Measurements from ENCODE around the gene RGS9BP.

Gene RGS9BP

DNA sequence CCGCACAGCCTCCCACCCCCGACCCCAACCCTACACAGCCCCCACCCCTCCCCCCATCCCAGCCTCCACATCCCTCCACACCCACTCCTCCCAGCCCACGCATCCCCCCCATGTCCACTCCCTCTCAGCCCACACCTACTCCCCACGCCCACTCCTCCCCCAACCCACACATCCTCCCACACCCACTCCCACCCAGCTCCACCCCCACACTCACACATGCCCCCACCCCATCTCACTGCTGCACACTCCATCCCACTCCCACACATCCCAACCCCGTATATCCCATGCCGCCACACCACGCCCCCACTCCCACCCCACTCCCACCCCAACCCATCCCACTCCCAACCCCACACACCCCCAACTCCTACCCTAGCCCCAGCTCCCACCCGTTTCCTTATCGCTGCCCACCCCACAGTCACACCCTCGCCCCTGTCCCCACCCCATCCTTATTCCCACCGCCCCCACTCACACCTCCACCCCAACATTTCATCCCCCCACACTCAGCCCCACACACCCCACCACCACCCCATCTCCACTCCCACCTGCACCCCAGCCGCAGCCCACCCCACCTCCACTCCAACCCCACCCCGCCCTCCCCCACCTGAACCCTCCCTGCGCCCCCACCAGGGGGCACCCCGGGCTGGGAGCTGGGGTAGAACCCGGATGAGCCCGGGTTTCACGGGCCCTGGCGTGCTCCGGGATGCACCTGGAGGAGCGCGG, 44.7 kb downstream of the RGS9BP start:
- TF ChIP-seq, protein P1, sequence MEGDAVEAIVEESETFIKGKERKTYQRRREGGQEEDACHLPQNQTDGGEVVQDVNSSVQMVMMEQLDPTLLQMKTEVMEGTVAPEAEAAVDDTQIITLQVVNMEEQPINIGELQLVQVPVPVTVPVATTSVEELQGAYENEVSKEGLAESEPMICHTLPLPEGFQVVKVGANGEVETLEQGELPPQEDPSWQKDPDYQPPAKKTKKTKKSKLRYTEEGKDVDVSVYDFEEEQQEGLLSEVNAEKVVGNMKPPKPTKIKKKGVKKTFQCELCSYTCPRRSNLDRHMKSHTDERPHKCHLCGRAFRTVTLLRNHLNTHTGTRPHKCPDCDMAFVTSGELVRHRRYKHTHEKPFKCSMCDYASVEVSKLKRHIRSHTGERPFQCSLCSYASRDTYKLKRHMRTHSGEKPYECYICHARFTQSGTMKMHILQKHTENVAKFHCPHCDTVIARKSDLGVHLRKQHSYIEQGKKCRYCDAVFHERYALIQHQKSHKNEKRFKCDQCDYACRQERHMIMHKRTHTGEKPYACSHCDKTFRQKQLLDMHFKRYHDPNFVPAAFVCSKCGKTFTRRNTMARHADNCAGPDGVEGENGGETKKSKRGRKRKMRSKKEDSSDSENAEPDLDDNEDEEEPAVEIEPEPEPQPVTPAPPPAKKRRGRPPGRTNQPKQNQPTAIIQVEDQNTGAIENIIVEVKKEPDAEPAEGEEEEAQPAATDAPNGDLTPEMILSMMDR (IDR thresholded peaks at IDR 0.05; ENCODE audit: control extremely low read depth, extremely low read depth, low read depth, missing control alignments), result no peak
- CTCF ChIA-PET, result no interaction called here
- no peak for DNase-seq (ENCODE audit: extremely low spot score)
- POLR2A ChIA-PET, result no interaction called here

DNA sequence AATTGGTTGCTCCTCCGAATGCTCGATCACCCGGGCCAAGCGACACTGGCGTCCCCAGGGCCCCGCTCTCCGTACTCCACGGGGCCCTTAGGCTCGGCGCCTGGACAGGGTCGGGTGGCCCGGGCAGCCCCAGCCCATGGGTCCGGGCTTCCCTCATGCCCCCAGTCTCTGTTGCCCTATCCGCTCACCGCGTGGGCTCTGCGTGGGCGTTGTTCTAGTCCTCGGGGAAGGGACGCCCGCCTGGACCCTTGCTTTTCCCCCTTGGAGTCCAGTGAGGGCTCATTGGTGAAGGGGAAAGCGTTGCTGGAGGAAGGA, 45.2 kb downstream of the RGS9BP start:
- POLR2A ChIA-PET, result no interaction called here
- DNase-seq (ENCODE audit: extremely low spot score), result no peak
- TF ChIP-seq, protein P1 (IDR thresholded peaks at IDR 0.05; ENCODE audit: control extremely low read depth, extremely low read depth, low read depth, missing control alignments), result no peak
- CTCF ChIA-PET, result no interaction called here
